RWPE2 (cell line): Measurements from ENCODE around the gene ZGPAT.
A peak's percentile ranks its signal among the peaks of the same experiment; 100 is the strongest.

ENCODE experiments used
- ATAC-seq: fragments of 200-7000 bp; cut with Tn5 transposase; 3 replicates; pipeline ENCODE4 v1.9.1; 2021; ENCODE audit warnings: low read depth
- DNase-seq: peaks from one replicate; pipeline ENCODE4 v3.0.0-alpha.2; 2020; ENCODE audit warnings: low spot score
- H3K27ac ChIP-seq: fragments of 450-650 bp; 2 replicates; pipeline ENCODE4 v1.5.1; 2017; ENCODE audit warnings: mild to moderate bottlenecking; ENCODE audit not compliant: poor library complexity, severe bottlenecking
- H3K27me3 ChIP-seq: fragments of 250-450 bp; sonication (Bioruptor Pico); 2 replicates; pipeline ENCODE4 v1.5.1; 2021; ENCODE audit warnings: mild to moderate bottlenecking, moderate library complexity; ENCODE audit not compliant: insufficient read depth, poor library complexity, severe bottlenecking
- H3K36me3 ChIP-seq: fragments of 250-450 bp; sonication (Bioruptor Pico); 2 replicates; pipeline ENCODE4 v1.5.1; 2020; ENCODE audit warnings: low read depth, mild to moderate bottlenecking, moderate library complexity
- H3K4me1 ChIP-seq: fragments of 250-450 bp; sonication (Bioruptor Pico); 2 replicates; pipeline ENCODE4 v1.5.1; 2021; ENCODE audit warnings: mild to moderate bottlenecking, moderate library complexity; ENCODE audit not compliant: insufficient read depth, poor library complexity, severe bottlenecking
- H3K4me3 ChIP-seq: fragments of 250-450 bp; sonication (Bioruptor Pico); 2 replicates; pipeline ENCODE4 v1.5.1; 2021; ENCODE audit warnings: mild to moderate bottlenecking, moderate library complexity; ENCODE audit not compliant: severe bottlenecking
- H3K9me3 ChIP-seq: fragments of 250-450 bp; sonication (Bioruptor Pico); 2 replicates; pipeline ENCODE4 v1.5.1; 2021; ENCODE audit warnings: mild to moderate bottlenecking, moderate library complexity; ENCODE audit not compliant: severe bottlenecking
- CTCF ChIP-seq: fragments of 450-650 bp; IDR thresholded peaks from one replicate; pipeline ENCODE4 v1.5.1; 2017; ENCODE audit warnings: mild to moderate bottlenecking, moderate library complexity; ENCODE audit not compliant: poor library complexity, severe bottlenecking

ZGPAT gene

GRCh38 chr20:63749597-63750508, 42.0 kb downstream of the ZGPAT start:
- Histone ChIP-seq H3K27me3 (no peaks in the 10 kb centered on the region), H3K9me3 (no peaks in the 10 kb centered on the region), H3K36me3 (no peaks in the 10 kb centered on the region), H3K4me1 (no peaks in the 10 kb centered on the region), H3K27ac (no peak overlapping the region), H3K4me3 (no peak overlapping the region)
- ATAC-seq (no peak), DNase-seq (peak; percentile 85)
- TF ChIP-seq CTCF, result no peak

GRCh38 chr20:63750807-63751470, 43.1 kb downstream of the ZGPAT start:
- no peak for TF ChIP-seq CTCF
- H3K9me3 ChIP-seq, result no peaks in the 10 kb centered on the region
- H3K4me1 ChIP-seq, result no peaks in the 10 kb centered on the region
- no peaks in the 10 kb centered on the region for H3K36me3 ChIP-seq
- ATAC-seq (no peak), DNase-seq (peak; percentile 79)
- H3K4me3 ChIP-seq, result no peak overlapping the region
- no peak overlapping the region for H3K27ac ChIP-seq
- H3K27me3 ChIP-seq, result peaks cover 4% of the 10 kb centered on the region

- H3K4me1 ChIP-seq, result no peaks in the 10 kb centered on the region
- TF ChIP-seq CTCF, result no peak
- H3K36me3 ChIP-seq, result no peaks in the 10 kb centered on the region
- no peak overlapping the region for H3K4me3 ChIP-seq
- DNase-seq, result peak; percentile 84
- H3K27me3 ChIP-seq, result peaks cover 5% of the 10 kb centered on the region
- H3K9me3 ChIP-seq, result no peaks in the 10 kb centered on the region
- no peak overlapping the region for H3K27ac ChIP-seq
- peak; percentile 7; the same call in 2 of the 3 replicates for ATAC-seq
Observed at GRCh38 chr20:63751471-63752271, 43.8 kb downstream of the ZGPAT start.

GRCh38 chr20:63752411-63753101, 44.7 kb downstream of the ZGPAT start:
- H3K4me1 ChIP-seq, result no peaks in the 10 kb centered on the region
- peaks cover 5% of the 10 kb centered on the region for H3K27me3 ChIP-seq
- TF ChIP-seq CTCF, result no peak
- DNase-seq (no peak), ATAC-seq (no peak)
- no peak overlapping the region for H3K27ac ChIP-seq
- no peaks in the 10 kb centered on the region for H3K9me3 ChIP-seq
- H3K4me3 ChIP-seq, result no peak overlapping the region
- no peaks in the 10 kb centered on the region for H3K36me3 ChIP-seq
